ENCODE measurements around the gene IDH3A. TPM values are rescaled to one million over a fixed set of nuclear protein-coding genes. Genes with fewer than 3 reads are reported as not detected.

Gene IDH3A
- total RNA-seq, 1 experiment from 2014 or later = 115 TPM

- H3K79me2 ChIP-seq (ENCODE audit: insufficient read depth, low read length) = no peaks in the 10 kb centered on the region
- no peaks in the 10 kb centered on the region for H3K9me2 ChIP-seq (ENCODE audit: insufficient read depth)
- no peaks in the 10 kb centered on the region for H3K4me1 ChIP-seq (ENCODE audit: control insufficient read depth in 1 of 2, insufficient read depth in 2 of 2, low read length in 2 of 2)
- H3K36me3 ChIP-seq (ENCODE audit: control insufficient read depth in 1 of 2, insufficient read depth in 2 of 2, low read length in 2 of 2) = peaks cover 39 to 40% of the 10 kb centered on the region in 2 experiments
- no peak overlapping the region for H3K4me2 ChIP-seq (ENCODE audit: low read length)
- H3K4me3 ChIP-seq (replicated peaks in 1 of 2; ENCODE audit: low read depth in 1 of 2, low read length in 2 of 2) = no peak overlapping the region
- ChIA-PET RAD21 (ENCODE audit: low non-redundant PET in 1 of 2, low total read pairs in 2 of 2, uncharacterized antibody in 2 of 2, unreplicated experiment in 2 of 2) (no interaction called here), POLR2A (no interaction called here), CTCF (no interaction called here)
- H3K27ac ChIP-seq (ENCODE audit: low read depth, low read length) = no peak overlapping the region
- no peak overlapping the region for H2AFZ ChIP-seq (ENCODE audit: low read depth, low read length, poor library complexity, severe bottlenecking)
- TF ChIP-seq CEBPB (IDR thresholded peaks at IDR 0.05; ENCODE audit: low read depth) = no peak
- TF ChIP-seq YY1 (IDR thresholded peaks at IDR 0.05; ENCODE audit: extremely low read depth, insufficient replicate concordance, low read depth, low read length) = no peak
- no peak for TF ChIP-seq CBX3 (IDR thresholded peaks at IDR 0.05; ENCODE audit: low read depth)
- no peak for TF ChIP-seq JUND (IDR thresholded peaks at IDR 0.05)
- TF ChIP-seq ZNF274 (IDR thresholded peaks at IDR 0.05; ENCODE audit: low read depth, low read length) = no peak
- BruUV-seq (replicated peaks) = no TSS peak
- H3K9me3 ChIP-seq (ENCODE audit: control insufficient read depth in 1 of 2, insufficient read depth in 1 of 2, low read depth in 1 of 2, low read length in 2 of 2) = peaks cover 0 to 5% of the 10 kb centered on the region in 2 experiments; a peak in 1 of 4 replicates
- intact Hi-C loops (cut with micrococcal nuclease) = no loop called here
- H4K20me1 ChIP-seq (ENCODE audit: insufficient read depth) = no peaks in the 10 kb centered on the region
- no peaks in the 10 kb centered on the region for H3K27me3 ChIP-seq (ENCODE audit: insufficient read depth, low read length)
- ATAC-seq = no peak
- no peak overlapping the region for H3K9ac ChIP-seq (ENCODE audit: low read length)
- DNase-seq (ENCODE audit: low read depth, low spot score) = no peak
These were observed 18.2 kb downstream of the IDH3A start for GRCh38 chr15:78167227-78167888.

GRCh38 chr15:78168608-78169007 lies 19.4 kb downstream of the IDH3A start:
- H3K9ac ChIP-seq (ENCODE audit: low read length) = no peak overlapping the region
- peaks cover 31 to 44% of the 10 kb centered on the region in 2 experiments for H3K36me3 ChIP-seq (ENCODE audit: control insufficient read depth in 1 of 2, insufficient read depth in 2 of 2, low read length in 2 of 2)
- no peaks in the 10 kb centered on the region for H4K20me1 ChIP-seq (ENCODE audit: insufficient read depth)
- no peak overlapping the region for H3K4me2 ChIP-seq (ENCODE audit: low read length)
- peaks cover 0 to 5% of the 10 kb centered on the region in 2 experiments; a peak in 1 of 4 replicates for H3K9me3 ChIP-seq (ENCODE audit: control insufficient read depth in 1 of 2, insufficient read depth in 1 of 2, low read depth in 1 of 2, low read length in 2 of 2)
- POLR2A ChIA-PET = no interaction called here
- RAD21 ChIA-PET (ENCODE audit: low non-redundant PET in 1 of 2, low total read pairs in 2 of 2, uncharacterized antibody in 2 of 2, unreplicated experiment in 2 of 2) = no interaction called here
- no peaks in the 10 kb centered on the region for H3K4me1 ChIP-seq (ENCODE audit: control insufficient read depth in 1 of 2, insufficient read depth in 2 of 2, low read length in 2 of 2)
- DNase-seq (ENCODE audit: low read depth, low spot score) (no peak), ATAC-seq (no peak)
- H3K27ac ChIP-seq (ENCODE audit: low read depth, low read length) = no peak overlapping the region
- no peak overlapping the region for H3K4me3 ChIP-seq (replicated peaks in 1 of 2; ENCODE audit: low read depth in 1 of 2, low read length in 2 of 2)
- TF ChIP-seq RAD21 (IDR thresholded peaks at IDR 0.05; ENCODE audit: low read depth) (no peak), CEBPB (IDR thresholded peaks at IDR 0.05; ENCODE audit: low read depth) (no peak), EZH2phosphoT487 (IDR thresholded peaks at IDR 0.05; ENCODE audit: borderline replicate concordance) (no peak)
- BruUV-seq (replicated peaks) = no TSS peak
- no peaks in the 10 kb centered on the region for H3K9me2 ChIP-seq (ENCODE audit: insufficient read depth)
- H3K27me3 ChIP-seq (ENCODE audit: insufficient read depth, low read length) = no peaks in the 10 kb centered on the region
- CTCF ChIA-PET = interaction anchor here (1.1 kb wide), 1 partner anchor 27 kb away, joined by 3 read pairs; no protein-coding TSS in a partner anchor
- intact Hi-C loops (cut with micrococcal nuclease) = no loop called here
- H3K79me2 ChIP-seq (ENCODE audit: insufficient read depth, low read length) = no peaks in the 10 kb centered on the region
- H2AFZ ChIP-seq (ENCODE audit: low read depth, low read length, poor library complexity, severe bottlenecking) = no peak overlapping the region
